ENCODE data around the gene STX10. TPM values are rescaled to one million over a fixed set of nuclear protein-coding genes. Genes with fewer than 3 reads are reported as not detected.

STX10 gene
- polyA plus RNA-seq, 4 donors: 56.7 to 78.8 (median 67.2) TPM

GRCh38 chr19:13122275-13122878 lies 27.8 kb downstream of the STX10 start:
- no peak for DNase-seq (ENCODE audit: low read depth in 4 of 4, low spot score in 2 of 4)

GRCh38 chr19:13121551-13122274 lies 28.5 kb downstream of the STX10 start:
- DNase-seq (ENCODE audit: low read depth in 4 of 4, low spot score in 2 of 4): no peak

- DNase-seq (ENCODE audit: low read depth in 4 of 4, low spot score in 2 of 4): no peak
Observed at GRCh38 chr19:13120817-13121216, 29.4 kb downstream of the STX10 start.

DNA sequence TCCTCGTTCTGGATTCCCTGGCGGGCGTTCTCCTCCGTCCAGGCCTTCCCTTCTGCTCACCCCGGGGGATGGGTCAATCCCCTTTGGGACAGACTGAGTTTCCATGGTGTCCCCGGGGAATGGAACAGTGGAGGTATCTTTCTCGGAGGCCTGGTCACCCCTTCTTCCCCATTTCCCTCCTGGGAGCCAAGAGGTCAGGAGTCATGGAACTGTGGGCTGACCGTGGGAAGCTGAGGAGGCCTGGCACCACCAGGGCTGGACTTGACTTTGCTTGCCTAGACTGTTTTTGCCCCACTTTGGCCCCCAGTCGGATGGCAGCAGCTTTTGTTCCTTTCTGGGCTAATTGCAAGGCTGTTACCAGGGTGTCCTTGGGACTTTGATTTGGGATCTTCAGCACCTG lies 30.1 kb downstream of the STX10 start:
- DNase-seq (ENCODE audit: low read depth in 4 of 4, low spot score in 2 of 4): no peak

- DNase-seq (ENCODE audit: low read depth in 4 of 4, low spot score in 2 of 4): no peak
Observed at GRCh38 chr19:13119627-13120026, 30.5 kb downstream of the STX10 start.

DNA sequence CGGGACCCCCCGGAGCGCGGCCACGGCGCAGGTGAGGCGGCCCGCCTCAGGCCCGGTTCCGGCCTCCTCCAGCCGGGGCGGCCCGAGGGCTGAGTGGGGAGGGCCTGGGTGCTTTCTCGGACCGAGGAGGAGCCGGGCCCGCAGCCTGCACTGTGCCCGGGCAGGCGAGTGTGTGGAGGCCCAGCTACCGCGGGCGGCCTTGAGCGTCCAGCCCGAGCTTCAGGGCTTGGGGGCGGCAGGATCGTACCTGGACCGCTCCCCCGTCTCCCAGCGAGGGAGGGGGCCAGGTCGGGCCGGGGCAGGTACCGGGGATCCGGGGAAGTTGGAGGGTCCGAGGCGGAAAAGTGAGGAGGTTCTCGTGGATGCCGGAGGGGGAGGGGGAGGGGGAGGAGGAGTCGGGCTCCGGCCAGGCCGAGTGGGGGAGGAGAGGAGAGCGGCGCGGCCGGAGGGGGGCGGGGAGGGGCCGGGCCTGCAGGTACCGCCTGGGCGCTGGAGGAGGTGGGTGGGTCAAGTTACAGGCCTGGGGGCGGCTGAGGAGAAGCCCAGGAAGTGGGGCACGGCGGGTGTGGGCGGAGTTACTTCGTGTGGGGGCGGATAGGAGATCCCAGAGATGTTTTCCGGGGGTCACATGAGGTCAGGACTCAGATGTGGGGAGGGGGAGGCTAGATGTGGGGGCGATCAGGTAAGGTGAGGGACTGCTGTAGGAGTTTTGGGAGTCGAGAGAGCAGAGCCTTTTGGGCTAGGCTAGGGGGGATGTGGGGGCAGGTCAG lies 31.6 kb downstream of the STX10 start:
- DNase-seq (ENCODE audit: low read depth in 4 of 4, low spot score in 2 of 4): peak in 1 of 4 donors; percentile 58

- peak in 3 of 4 donors; percentile 69 to 81 (median 75) for DNase-seq (ENCODE audit: low read depth in 4 of 4, low spot score in 2 of 4)
Observed at GRCh38 chr19:13117772-13118423, 32.3 kb downstream of the STX10 start, which contains the start of gene NACC1. Gene NACC1, plus strand, starts transcription at chr19:13118264. Its CDS starts 16,944 bp downstream, at chr19:13135208.

GRCh38 chr19:13117176-13117771 lies 32.9 kb downstream of the STX10 start:
- no peak for DNase-seq (ENCODE audit: low read depth in 4 of 4, low spot score in 2 of 4)

- peak in 3 of 4 donors; percentile 77 to 88 (median 87) for DNase-seq (ENCODE audit: low read depth in 4 of 4, low spot score in 2 of 4)
Observed at GRCh38 chr19:13116282-13117175, 33.6 kb downstream of the STX10 start, which contains the start of gene TRMT1. Gene TRMT1, minus strand, starts transcription at chr19:13116740. Its CDS starts 341 bp downstream, at chr19:13116399.

DNA sequence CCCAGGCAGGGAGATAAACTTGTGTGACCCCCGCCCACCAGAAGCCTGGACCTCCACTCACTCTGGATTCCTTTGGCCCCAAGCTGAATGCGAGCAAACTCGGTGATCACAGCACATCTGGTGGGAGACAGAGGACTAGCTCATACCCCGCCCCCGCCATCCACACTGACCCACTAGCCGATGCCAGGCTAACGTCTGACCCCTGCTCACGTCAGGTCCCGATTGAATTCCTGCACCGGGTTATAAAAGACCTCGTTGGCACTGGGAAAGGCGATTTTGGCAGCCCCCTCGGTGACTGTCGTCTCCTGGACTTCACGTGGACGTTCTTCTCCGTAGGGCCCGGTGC lies 34.3 kb downstream of the STX10 start:
- DNase-seq (ENCODE audit: low read depth in 4 of 4, low spot score in 2 of 4): no peak

- no peak for DNase-seq (ENCODE audit: low read depth in 4 of 4, low spot score in 2 of 4)
Observed at GRCh38 chr19:13112555-13112954, 37.6 kb downstream of the STX10 start.

DNA sequence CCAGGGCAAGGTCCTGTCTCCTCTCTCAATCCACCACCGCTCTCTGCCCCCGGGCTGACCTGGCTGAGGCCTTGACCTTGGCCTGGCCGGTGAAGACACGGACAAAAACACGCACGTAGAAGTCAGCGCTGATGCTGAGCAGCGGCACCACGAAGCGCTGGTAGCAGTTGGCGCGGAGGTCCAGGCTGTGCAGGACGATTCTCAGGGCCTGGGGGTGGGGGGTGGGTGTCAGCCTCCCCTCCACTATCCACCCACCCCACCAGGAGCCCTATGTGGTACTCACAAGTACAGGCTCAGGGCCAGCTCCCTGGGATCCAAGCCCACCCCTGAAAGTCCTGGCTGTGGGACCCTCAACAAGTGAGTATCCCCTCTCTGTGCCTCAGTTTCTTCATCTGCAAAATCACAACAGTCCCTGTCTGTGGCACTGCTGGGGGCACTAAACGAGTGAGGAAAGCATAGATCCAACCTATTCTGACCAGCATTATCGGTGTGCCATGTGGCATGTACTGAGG lies 40.0 kb downstream of the STX10 start:
- DNase-seq (ENCODE audit: low read depth in 4 of 4, low spot score in 2 of 4): no peak

GRCh38 chr19:13109361-13110098 lies 40.6 kb downstream of the STX10 start:
- DNase-seq (ENCODE audit: low read depth in 4 of 4, low spot score in 2 of 4): no peak

DNA sequence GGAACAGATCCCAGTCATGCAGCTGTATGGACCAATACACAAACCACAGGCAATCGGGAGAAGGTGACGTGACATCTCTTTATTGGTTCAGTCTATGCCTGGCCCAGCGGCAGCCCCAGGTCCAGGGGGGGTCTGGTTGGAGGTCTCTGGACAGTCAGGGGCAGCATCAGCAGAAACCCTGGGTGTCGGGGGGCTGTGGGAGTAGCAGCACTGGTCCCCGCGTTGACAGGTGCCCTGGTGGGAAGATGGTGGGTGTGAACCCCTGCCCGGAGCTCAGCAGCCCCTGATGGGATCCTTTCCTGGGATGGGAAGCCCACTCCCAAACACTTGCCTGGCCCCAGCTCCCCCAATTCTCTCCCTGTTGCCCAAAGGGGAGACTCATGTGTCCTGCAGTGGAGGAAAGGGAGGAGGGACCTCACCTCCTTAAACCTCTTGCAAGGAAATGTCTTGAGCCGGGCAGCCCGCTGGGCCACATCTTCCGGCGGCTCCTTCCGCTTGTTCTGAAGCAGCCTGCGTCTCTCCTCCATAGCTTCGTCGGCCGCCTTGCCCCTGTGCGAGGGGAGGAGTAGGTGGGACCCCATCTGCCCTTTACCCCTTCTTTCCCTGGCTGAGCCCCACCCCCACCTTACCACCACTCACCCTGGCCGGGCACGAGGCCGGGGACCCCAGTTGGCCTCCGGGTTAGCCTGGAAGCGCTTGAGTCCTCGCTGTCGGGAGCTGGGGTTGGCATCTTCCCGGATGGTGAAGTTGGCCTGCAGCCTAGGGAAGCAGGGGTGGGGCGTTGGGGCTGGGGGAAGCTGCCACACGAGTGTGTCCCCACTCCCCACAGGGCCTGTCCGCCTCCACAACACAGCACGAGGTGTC lies 45.1 kb downstream of the STX10 start:
- DNase-seq (ENCODE audit: low read depth in 4 of 4, low spot score in 2 of 4): no peak

GRCh38 chr19:13104360-13104847 lies 45.8 kb downstream of the STX10 start:
- no peak for DNase-seq (ENCODE audit: low read depth in 4 of 4, low spot score in 2 of 4)

GRCh38 chr19:13103581-13104359 lies 46.4 kb downstream of the STX10 start:
- DNase-seq (ENCODE audit: low read depth in 4 of 4, low spot score in 2 of 4): no peak

Data from left renal cortex interstitium (tissue), 4 donors.